Stimulated activated CD4-positive, alpha-beta T cell treated with anti-CD3 and anti-CD28 coated beads, Interleukin-2, amount 100 ng/mL, for 4 hours (primary cell): Measurements from ENCODE around the gene LRRFIP1.
"Not testable (repeated sequence)": the region's sequence is repeated elsewhere in the genome, so short reads cannot be mapped to it uniquely, and the experiment has no call there.

Experiments
- DNase-seq: peaks from one replicate; pipeline ENCODE4 v3.0.0-alpha.2; 2020; ENCODE audit warnings: low read depth

The LRRFIP1 gene

DNA sequence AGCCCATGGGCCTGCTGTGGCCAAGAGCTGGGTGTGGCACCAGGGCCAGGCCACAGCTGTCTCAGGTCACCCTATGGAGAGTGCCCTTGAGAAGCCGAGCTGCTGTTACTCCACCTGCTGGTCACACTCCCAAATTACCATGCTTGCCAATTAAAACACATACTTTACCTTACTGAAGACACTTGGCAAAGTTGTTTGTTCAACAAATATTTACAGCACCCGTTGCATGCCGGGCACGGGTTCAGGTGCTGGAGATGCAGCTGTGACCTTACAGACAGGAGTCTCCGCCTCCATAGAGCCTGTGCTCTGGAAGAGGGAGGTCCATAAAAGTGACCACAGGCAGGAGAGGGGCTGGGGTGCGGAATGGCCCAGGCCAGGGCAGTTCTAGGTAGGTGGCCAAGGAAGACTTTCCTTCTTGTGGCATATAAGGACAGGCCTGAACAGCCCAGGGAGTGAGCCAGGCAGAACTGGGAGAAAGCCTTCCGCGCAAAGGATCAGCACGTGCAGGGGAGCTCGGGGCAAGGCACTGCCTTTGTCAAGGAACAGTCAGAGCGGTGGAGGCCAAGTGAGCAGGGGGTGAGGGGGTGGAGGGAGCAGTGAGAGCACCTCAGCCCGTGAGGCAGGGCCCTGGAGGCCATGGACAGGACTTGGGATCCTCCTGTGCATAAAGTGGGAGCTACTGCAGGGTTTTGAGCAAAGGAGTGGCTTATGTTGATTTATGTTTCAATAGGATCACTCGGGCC, 147.6 kb downstream of the LRRFIP1 start:
- peak; percentile 6 for DNase-seq

DNA sequence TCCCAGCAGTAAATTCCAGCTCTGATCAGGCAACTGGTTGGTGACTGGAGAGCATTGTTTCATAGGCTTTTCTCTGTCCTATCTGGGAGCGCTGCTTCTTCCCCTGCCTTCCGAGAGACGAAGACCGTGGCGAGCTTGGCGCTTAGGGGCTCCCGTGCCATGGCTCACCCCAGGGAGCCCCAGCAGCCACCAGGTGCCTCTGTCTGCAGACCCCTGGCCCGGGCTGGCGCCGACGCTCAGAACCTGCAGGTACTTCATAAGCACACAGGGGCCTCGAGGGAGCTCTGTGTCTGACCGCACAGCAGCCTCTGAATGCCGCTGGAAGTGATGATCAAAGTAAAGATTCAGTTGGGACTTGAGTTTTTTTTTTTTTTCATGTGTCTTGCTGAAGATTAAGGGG, 152.1 kb downstream of the LRRFIP1 start:
- no peak for DNase-seq

DNA sequence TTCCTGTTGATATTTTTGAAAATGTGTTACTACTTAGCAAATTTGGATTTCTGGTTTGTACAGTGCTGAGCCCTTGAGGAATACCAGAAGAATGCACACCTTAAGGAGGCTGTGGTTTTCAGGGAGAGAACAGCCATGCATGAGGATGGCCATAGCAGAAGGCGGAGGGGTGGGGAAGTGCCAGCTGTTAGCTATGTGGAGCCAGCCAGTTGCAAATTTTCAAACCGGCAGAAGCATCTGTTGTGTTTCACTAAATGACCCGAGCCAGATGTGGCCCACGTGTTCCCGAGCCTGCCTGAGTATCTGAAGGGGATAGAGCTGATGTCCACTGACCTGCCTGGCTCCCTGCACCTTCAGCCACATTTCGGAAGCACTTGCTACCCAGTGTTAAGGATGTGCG, 154.8 kb downstream of the LRRFIP1 start:
- no peak for DNase-seq

DNA sequence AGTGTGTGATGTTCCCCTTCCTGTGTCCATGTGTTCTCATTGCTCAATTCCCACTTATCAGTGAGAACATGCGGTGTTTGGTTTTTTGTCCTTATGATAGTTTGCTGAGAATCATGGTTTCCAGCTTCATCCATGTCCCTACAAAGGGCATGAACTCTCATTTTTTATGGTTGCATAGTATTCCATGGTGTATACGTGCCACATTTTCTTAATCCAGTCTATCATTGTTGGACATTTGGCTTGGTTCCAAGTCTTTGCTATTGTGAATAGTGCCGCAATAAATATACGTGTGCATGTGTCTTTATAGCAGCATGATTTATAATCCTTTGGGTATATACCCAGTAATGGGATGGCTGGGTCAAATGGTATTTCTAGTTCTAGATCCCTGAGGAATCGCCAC, 156.3 kb downstream of the LRRFIP1 start:
- not testable (repeated sequence) for DNase-seq

DNA sequence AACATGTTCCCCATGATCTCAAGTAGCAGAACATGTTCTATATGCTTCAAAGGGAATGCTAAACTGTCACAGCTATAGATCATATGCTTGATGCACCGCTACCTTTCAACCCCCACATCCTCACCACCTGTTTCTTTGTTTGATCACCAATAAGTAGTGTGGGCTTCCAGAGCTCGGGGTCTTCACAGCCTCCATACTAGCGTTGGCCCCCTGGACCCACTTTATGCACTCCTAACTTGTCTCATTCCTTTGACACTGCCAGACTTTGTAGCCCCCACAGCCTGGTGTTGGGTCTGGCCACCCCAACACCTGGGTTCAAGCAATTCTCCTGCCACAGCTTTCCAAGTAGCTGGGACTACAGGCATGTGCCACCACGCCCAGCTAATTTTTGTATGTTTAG, 159.5 kb downstream of the LRRFIP1 start:
- DNase-seq: no peak

GRCh38 chr2:237790353-237790752, 163.0 kb downstream of the LRRFIP1 start:
- DNase-seq: no peak

- DNase-seq: no peak
These were observed 164.8 kb downstream of the LRRFIP1 start for GRCh38 chr2:237791977-237792727.

- no peak for DNase-seq
These were observed 169.9 kb downstream of the LRRFIP1 start for GRCh38 chr2:237797253-237797652.

DNA sequence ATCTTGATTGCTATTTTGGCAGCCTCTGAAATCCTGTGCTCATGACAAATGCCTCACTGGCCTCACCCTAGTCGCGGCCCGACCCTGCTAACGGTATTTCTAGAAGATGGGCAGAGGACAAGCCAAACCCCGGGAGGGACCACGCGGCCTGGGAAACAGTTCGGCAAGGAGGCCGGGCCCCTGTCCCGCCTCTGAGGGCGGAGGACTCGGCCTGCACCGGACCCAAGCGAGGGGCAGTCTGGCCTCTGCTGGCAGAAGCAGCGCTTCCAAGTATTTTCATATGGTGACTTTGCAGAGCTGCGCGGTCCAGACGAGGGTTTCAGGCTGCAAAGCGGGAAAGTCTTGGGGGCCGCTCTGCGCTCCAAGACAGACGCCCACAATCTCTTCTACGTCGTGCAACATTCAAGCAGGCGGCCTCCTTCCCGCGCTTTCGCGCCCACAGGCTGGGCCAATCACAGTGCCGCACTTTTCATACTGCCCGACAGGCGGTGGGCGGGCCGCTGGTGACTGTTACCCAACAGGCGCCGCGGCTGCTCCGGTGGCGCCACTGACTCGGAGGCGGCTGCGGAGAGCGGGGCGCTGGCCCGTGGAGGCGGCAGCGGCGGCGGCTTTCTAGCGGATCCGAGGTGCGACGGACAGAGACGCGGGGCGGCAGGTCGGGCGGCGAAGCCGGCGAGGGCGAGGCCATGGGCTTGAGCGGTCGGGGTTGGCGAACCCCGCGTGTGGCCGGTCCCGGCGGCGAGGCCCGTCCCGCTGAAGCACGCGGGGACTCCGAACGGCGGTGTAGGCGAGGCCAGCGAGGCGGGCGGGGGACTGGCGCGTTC, 171.1 kb downstream of the LRRFIP1 start, which contains the start of gene RBM44:
Gene RBM44 (plus strand): TSS at position 544 of the 824 bp plus-strand sequence. CDS start 14,831 bp downstream, outside the sequence.
- DNase-seq: no peak

- DNase-seq: no peak
These were observed 171.7 kb downstream of the LRRFIP1 start for GRCh38 chr2:237799060-237799428.

DNA sequence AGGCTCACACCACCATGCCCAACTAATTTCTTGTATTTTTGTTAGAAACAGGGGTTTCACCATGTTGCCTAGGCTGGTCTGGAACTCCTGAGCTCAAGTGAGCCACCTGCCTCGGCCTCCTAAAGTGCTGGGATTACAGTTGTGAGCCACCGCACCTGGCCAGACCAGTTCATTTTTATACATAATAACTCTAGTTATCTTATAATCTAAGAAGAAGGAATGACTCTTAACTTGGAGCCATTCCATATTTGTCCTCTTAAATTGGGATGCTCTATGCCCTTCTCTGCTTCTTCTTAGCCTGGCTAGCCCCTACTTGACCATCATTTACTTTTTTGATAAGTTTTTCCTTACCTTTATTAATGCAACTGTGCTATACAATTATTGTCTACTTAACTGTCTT, 174.1 kb downstream of the LRRFIP1 start:
- no peak for DNase-seq

DNA sequence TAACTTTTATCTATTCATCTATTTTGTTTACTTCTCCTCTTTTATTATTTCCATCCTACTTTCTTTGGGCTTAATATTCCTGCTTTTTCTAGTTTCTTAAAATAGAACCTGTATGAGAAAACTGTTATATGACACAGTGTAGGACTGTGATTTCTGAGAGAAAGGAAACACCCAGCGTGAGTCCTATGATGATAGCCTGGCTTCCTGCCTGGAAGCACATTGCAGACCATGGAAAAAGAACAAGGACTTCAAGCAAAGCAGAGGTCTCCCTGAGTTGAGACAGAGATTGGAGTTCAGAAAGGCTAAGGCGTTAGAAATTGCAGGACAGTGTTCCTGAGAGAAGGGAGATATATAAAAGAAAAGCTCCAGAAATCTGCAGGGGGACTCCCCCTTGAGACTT, 178.9 kb downstream of the LRRFIP1 start:
- no peak for DNase-seq

DNA sequence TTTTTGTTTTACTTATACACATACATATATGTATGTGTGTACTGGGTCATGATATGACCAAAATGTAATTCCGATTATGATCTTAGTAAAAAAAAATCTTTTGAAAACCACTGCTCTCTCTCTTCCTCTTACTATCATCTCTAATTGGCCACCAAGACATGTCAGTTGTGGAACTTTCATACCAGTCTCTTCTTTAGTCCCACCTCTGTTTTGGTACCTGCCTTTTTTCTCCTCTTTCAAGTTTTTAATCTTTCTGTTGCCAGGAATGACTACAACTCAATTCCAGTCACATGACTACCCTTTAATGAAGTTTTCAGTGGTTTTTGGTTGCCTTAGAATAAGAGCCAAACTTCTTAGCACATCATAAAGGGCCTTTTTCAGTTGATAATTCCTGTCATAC, 188.2 kb downstream of the LRRFIP1 start:
- DNase-seq: no peak

- DNase-seq: no peak
These were observed 189.1 kb downstream of the LRRFIP1 start for GRCh38 chr2:237816531-237816930.

DNA sequence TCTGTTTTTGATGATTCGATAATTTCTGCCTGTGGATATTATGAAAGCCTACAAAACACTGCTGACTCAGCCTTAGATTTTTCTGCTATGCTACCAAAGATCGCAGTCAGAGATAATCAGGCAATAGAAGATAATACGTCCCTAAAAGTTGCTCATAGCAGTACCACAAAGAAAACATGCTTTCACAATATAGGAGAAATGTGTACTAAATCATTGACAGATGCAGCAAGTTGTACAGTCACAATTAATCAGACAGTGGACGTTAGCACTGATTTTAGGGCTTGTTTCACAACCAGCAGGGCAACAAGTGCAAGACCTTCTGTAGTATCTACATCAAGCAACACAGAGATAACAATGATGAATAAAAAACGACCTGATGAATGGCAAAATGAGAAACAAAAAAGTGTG, 190.7 kb downstream of the LRRFIP1 start:
- DNase-seq: no peak

GRCh38 chr2:237819231-237819630, 191.8 kb downstream of the LRRFIP1 start:
- no peak for DNase-seq

- no peak for DNase-seq
These were observed 193.0 kb downstream of the LRRFIP1 start for GRCh38 chr2:237820421-237820820.

GRCh38 chr2:237823544-237823943, 196.2 kb downstream of the LRRFIP1 start:
- no peak for DNase-seq

GRCh38 chr2:237824085-237824484, 196.7 kb downstream of the LRRFIP1 start:
- DNase-seq: no peak

DNA sequence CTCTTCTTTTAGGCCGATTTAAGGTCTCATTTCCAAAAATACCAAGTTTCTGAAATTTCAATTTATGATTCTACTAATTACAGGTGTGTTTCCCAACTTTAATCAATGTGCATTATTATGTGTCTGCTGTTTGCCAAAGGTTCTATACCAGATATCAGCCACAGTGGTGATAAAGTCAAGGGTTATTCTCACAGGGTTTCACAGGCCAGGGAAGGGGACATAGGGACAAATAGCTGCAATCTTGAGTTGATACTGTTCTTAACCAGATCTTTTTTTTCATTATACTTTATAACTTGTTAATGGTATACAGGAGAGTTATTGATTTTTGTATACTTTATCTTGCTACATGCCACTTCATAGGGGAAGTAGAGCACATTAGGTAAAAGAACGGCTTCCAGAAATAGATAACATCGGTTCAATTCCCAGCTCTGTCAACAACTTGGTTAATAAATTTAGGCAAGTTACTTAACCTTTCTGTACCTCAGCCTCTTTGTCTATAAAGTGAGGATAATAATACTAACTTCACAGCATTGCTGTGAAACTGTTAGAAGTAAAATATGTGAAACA, 200.1 kb downstream of the LRRFIP1 start:
- DNase-seq: no peak
